Measurements from ENCODE around the gene ENPP1.

ENPP1 gene

GRCh38 chr6:131877999-131878789 lies 70.4 kb downstream of the ENPP1 start:
- no CpG with 5 or more reads among the region's 4 CpGs for WGBS (ENCODE audit: extremely low coverage, insufficient coverage, low lambda C conversion rate)

GRCh38 chr6:131883016-131883415 lies 75.2 kb downstream of the ENPP1 start:
- no peak for DNase-seq
- Histone ChIP-seq H3K9ac (ENCODE audit: low read length) (no peak overlapping the region), H3K4me3 (ENCODE audit: low read length) (no peak overlapping the region), H4K5ac (ENCODE audit: low read length) (no peak overlapping the region), H3K4me1 (ENCODE audit: control insufficient read depth, low read depth, low read length) (no peaks in the 10 kb centered on the region), H2BK15ac (replicated peaks; ENCODE audit: low read depth) (no peak overlapping the region), H3K79me2 (ENCODE audit: control insufficient read depth, insufficient read depth, low read length) (no peaks in the 10 kb centered on the region), H3K18ac (ENCODE audit: low read length) (no peak overlapping the region), H3K4me2 (ENCODE audit: low read length) (no peak overlapping the region), H3K27ac (ENCODE audit: low read depth, low read length) (no peak overlapping the region), H2AK5ac (ENCODE audit: low read length) (no peak overlapping the region), H4K8ac (ENCODE audit: low read depth, low read length) (no peak overlapping the region), H3K23ac (ENCODE audit: low read length) (no peak overlapping the region), H3K79me1 (ENCODE audit: low read length) (no peaks in the 10 kb centered on the region), H3K4ac (ENCODE audit: low read depth, low read length) (no peak overlapping the region), H3K27me3 (ENCODE audit: insufficient read depth, low read length, poor library complexity) (no peaks in the 10 kb centered on the region), H3K56ac (ENCODE audit: low read length) (no peak overlapping the region), H3K36me3 (ENCODE audit: control insufficient read depth, insufficient read depth, low read length) (no peaks in the 10 kb centered on the region), H2BK5ac (ENCODE audit: low read length) (no peak overlapping the region), H2BK120ac (ENCODE audit: low read depth, low read length) (no peak overlapping the region)
- no CpG with 5 or more reads among the region's 2 CpGs for WGBS (ENCODE audit: extremely low coverage, insufficient coverage, low lambda C conversion rate)

More at GRCh38 chr6:131877999-131878789, 70.4 kb downstream of the ENPP1 start:
- H4K8ac ChIP-seq (ENCODE audit: low read depth, low read length): no peak overlapping the region
- H3K4me2 ChIP-seq (ENCODE audit: low read length): no peak overlapping the region
- no peaks in the 10 kb centered on the region for H3K27me3 ChIP-seq (ENCODE audit: insufficient read depth, low read length, poor library complexity)
- no peak overlapping the region for H3K23ac ChIP-seq (ENCODE audit: low read length)
- DNase-seq: peak; percentile 40
- H3K4ac ChIP-seq (ENCODE audit: low read depth, low read length): no peak overlapping the region
- no peak overlapping the region for H2BK120ac ChIP-seq (ENCODE audit: low read depth, low read length)
- H3K9ac ChIP-seq (ENCODE audit: low read length): no peak overlapping the region
- no peak overlapping the region for H3K27ac ChIP-seq (ENCODE audit: low read depth, low read length)
- H2AK5ac ChIP-seq (ENCODE audit: low read length): no peak overlapping the region
- no peak overlapping the region for H4K5ac ChIP-seq (ENCODE audit: low read length)
- H3K56ac ChIP-seq (ENCODE audit: low read length): no peak overlapping the region
- H2BK5ac ChIP-seq (ENCODE audit: low read length): no peak overlapping the region
- no peaks in the 10 kb centered on the region for H3K79me1 ChIP-seq (ENCODE audit: low read length)
- no peaks in the 10 kb centered on the region for H3K79me2 ChIP-seq (ENCODE audit: control insufficient read depth, insufficient read depth, low read length)
- no peak overlapping the region for H3K4me3 ChIP-seq (ENCODE audit: low read length)
- no peaks in the 10 kb centered on the region for H3K36me3 ChIP-seq (ENCODE audit: control insufficient read depth, insufficient read depth, low read length)
- H3K4me1 ChIP-seq (ENCODE audit: control insufficient read depth, low read depth, low read length): no peaks in the 10 kb centered on the region
- no peak overlapping the region for H3K18ac ChIP-seq (ENCODE audit: low read length)
- no peak overlapping the region for H2BK15ac ChIP-seq (replicated peaks; ENCODE audit: low read depth)

- Histone ChIP-seq H3K27me3 (ENCODE audit: insufficient read depth, low read length, poor library complexity) (no peaks in the 10 kb centered on the region), H4K8ac (ENCODE audit: low read depth, low read length) (no peak overlapping the region), H3K18ac (ENCODE audit: low read length) (no peak overlapping the region)
Observed at GRCh38 chr6:131885237-131885636, 77.4 kb downstream of the ENPP1 start.

GRCh38 chr6:131886517-131886916 lies 78.7 kb downstream of the ENPP1 start:
- Histone ChIP-seq H2BK5ac (ENCODE audit: low read length) (no peak overlapping the region), H3K4me2 (ENCODE audit: low read length) (no peak overlapping the region), H3K56ac (ENCODE audit: low read length) (no peak overlapping the region), H3K18ac (ENCODE audit: low read length) (no peak overlapping the region), H3K27me3 (ENCODE audit: insufficient read depth, low read length, poor library complexity) (no peaks in the 10 kb centered on the region), H3K79me2 (ENCODE audit: control insufficient read depth, insufficient read depth, low read length) (no peaks in the 10 kb centered on the region), H2BK120ac (ENCODE audit: low read depth, low read length) (no peak overlapping the region), H4K5ac (ENCODE audit: low read length) (no peak overlapping the region), H3K79me1 (ENCODE audit: low read length) (no peaks in the 10 kb centered on the region), H2BK15ac (replicated peaks; ENCODE audit: low read depth) (no peak overlapping the region), H3K4me1 (ENCODE audit: control insufficient read depth, low read depth, low read length) (no peaks in the 10 kb centered on the region), H2AK5ac (ENCODE audit: low read length) (no peak overlapping the region), H3K9ac (ENCODE audit: low read length) (no peak overlapping the region), H3K4me3 (ENCODE audit: low read length) (no peak overlapping the region), H3K23ac (ENCODE audit: low read length) (no peak overlapping the region), H4K8ac (ENCODE audit: low read depth, low read length) (no peak overlapping the region), H3K27ac (ENCODE audit: low read depth, low read length) (no peak overlapping the region), H3K36me3 (ENCODE audit: control insufficient read depth, insufficient read depth, low read length) (peaks cover 1% of the 10 kb centered on the region), H3K4ac (ENCODE audit: low read depth, low read length) (no peak overlapping the region)
- WGBS (ENCODE audit: extremely low coverage, insufficient coverage, low lambda C conversion rate): no CpG with 5 or more reads among the region's 4 CpGs
- no peak for DNase-seq

More at GRCh38 chr6:131885237-131885636, 77.4 kb downstream of the ENPP1 start:
- Histone ChIP-seq H3K4me2 (ENCODE audit: low read length) (no peak overlapping the region), H3K9ac (ENCODE audit: low read length) (no peak overlapping the region), H2BK5ac (ENCODE audit: low read length) (no peak overlapping the region), H3K4me1 (ENCODE audit: control insufficient read depth, low read depth, low read length) (no peaks in the 10 kb centered on the region), H3K79me1 (ENCODE audit: low read length) (no peaks in the 10 kb centered on the region), H3K4ac (ENCODE audit: low read depth, low read length) (no peak overlapping the region), H4K5ac (ENCODE audit: low read length) (no peak overlapping the region), H3K23ac (ENCODE audit: low read length) (no peak overlapping the region), H2BK15ac (replicated peaks; ENCODE audit: low read depth) (no peak overlapping the region), H2AK5ac (ENCODE audit: low read length) (no peak overlapping the region), H3K36me3 (ENCODE audit: control insufficient read depth, insufficient read depth, low read length) (no peaks in the 10 kb centered on the region), H3K56ac (ENCODE audit: low read length) (no peak overlapping the region), H2BK120ac (ENCODE audit: low read depth, low read length) (no peak overlapping the region), H3K79me2 (ENCODE audit: control insufficient read depth, insufficient read depth, low read length) (no peaks in the 10 kb centered on the region), H3K4me3 (ENCODE audit: low read length) (no peak overlapping the region), H3K27ac (ENCODE audit: low read depth, low read length) (no peak overlapping the region)
- DNase-seq: no peak
- no CpG with 5 or more reads among the region's 1 CpG for WGBS (ENCODE audit: extremely low coverage, insufficient coverage, low lambda C conversion rate)

- Histone ChIP-seq H2BK5ac (ENCODE audit: low read length) (no peak overlapping the region), H3K27ac (ENCODE audit: low read depth, low read length) (no peak overlapping the region), H3K9ac (ENCODE audit: low read length) (no peak overlapping the region), H3K56ac (ENCODE audit: low read length) (no peak overlapping the region), H3K27me3 (ENCODE audit: insufficient read depth, low read length, poor library complexity) (no peaks in the 10 kb centered on the region), H4K8ac (ENCODE audit: low read depth, low read length) (no peak overlapping the region), H3K4me2 (ENCODE audit: low read length) (no peak overlapping the region), H3K18ac (ENCODE audit: low read length) (no peak overlapping the region), H4K5ac (ENCODE audit: low read length) (no peak overlapping the region), H3K79me2 (ENCODE audit: control insufficient read depth, insufficient read depth, low read length) (no peaks in the 10 kb centered on the region), H2AK5ac (ENCODE audit: low read length) (no peak overlapping the region), H3K4ac (ENCODE audit: low read depth, low read length) (no peak overlapping the region), H2BK120ac (ENCODE audit: low read depth, low read length) (no peak overlapping the region), H3K4me1 (ENCODE audit: control insufficient read depth, low read depth, low read length) (peaks cover 10% of the 10 kb centered on the region), H3K36me3 (ENCODE audit: control insufficient read depth, insufficient read depth, low read length) (peaks cover 1% of the 10 kb centered on the region), H2BK15ac (replicated peaks; ENCODE audit: low read depth) (no peak overlapping the region), H3K23ac (ENCODE audit: low read length) (no peak overlapping the region), H3K4me3 (ENCODE audit: low read length) (no peak overlapping the region), H3K79me1 (ENCODE audit: low read length) (no peaks in the 10 kb centered on the region)
- DNase-seq: no peak
- WGBS (ENCODE audit: extremely low coverage, insufficient coverage, low lambda C conversion rate): no CpG with 5 or more reads among the region's 3 CpGs
Observed at GRCh38 chr6:131890091-131890490, 82.3 kb downstream of the ENPP1 start.

- no peak overlapping the region for H2BK15ac ChIP-seq (replicated peaks; ENCODE audit: low read depth)
- H2AK5ac ChIP-seq (ENCODE audit: low read length): no peak overlapping the region
- H3K18ac ChIP-seq (ENCODE audit: low read length): no peak overlapping the region
- no peak overlapping the region for H3K4me3 ChIP-seq (ENCODE audit: low read length)
- H4K5ac ChIP-seq (ENCODE audit: low read length): no peak overlapping the region
- no peak overlapping the region for H3K4ac ChIP-seq (ENCODE audit: low read depth, low read length)
- no peak overlapping the region for H3K56ac ChIP-seq (ENCODE audit: low read length)
- H3K9ac ChIP-seq (ENCODE audit: low read length): no peak overlapping the region
- WGBS (ENCODE audit: extremely low coverage, insufficient coverage, low lambda C conversion rate): no CpG with 5 or more reads among the region's 1 CpG
- peaks cover 1% of the 10 kb centered on the region for H3K36me3 ChIP-seq (ENCODE audit: control insufficient read depth, insufficient read depth, low read length)
- no peak overlapping the region for H4K8ac ChIP-seq (ENCODE audit: low read depth, low read length)
- H3K23ac ChIP-seq (ENCODE audit: low read length): no peak overlapping the region
- no peaks in the 10 kb centered on the region for H3K79me1 ChIP-seq (ENCODE audit: low read length)
- H3K27ac ChIP-seq (ENCODE audit: low read depth, low read length): no peak overlapping the region
- no peak overlapping the region for H3K4me2 ChIP-seq (ENCODE audit: low read length)
- no peak for DNase-seq
- H2BK5ac ChIP-seq (ENCODE audit: low read length): no peak overlapping the region
- H2BK120ac ChIP-seq (ENCODE audit: low read depth, low read length): no peak overlapping the region
- no peaks in the 10 kb centered on the region for H3K27me3 ChIP-seq (ENCODE audit: insufficient read depth, low read length, poor library complexity)
- peaks cover 10% of the 10 kb centered on the region for H3K4me1 ChIP-seq (ENCODE audit: control insufficient read depth, low read depth, low read length)
- no peaks in the 10 kb centered on the region for H3K79me2 ChIP-seq (ENCODE audit: control insufficient read depth, insufficient read depth, low read length)
Observed at GRCh38 chr6:131893198-131893597, 85.4 kb downstream of the ENPP1 start.

Data from mesendoderm (in vitro differentiated cells).